GM12878 (cell line): ENCODE results near the gene DYNC1LI1. TPM values are rescaled to one million over a fixed set of nuclear protein-coding genes. Genes with fewer than 3 reads are reported as not detected.
A peak's percentile ranks its signal among the peaks of the same experiment; 100 is the strongest.

Experiments used
- ATAC-seq: fragments of 200-7000 bp; cut with Tn5 transposase; 3 replicates; pipeline ENCODE4 v1.9.1; 2020; ENCODE audit warnings: mild to moderate bottlenecking, moderate library complexity
- BruUV-seq: library from RNA; stranded (reverse); fragments of 400-500 nt; replicated peaks from 2 replicates; lab custom pipeline; 2021; lab: Mats Ljungman, UMichigan
- CTCF ChIA-PET: fragments of 300-600 bp; sonication (Branson Sonifier 250); formaldehyde crosslinking; extraction: SDS; loops from one replicate; lab custom pipeline; 2021; ENCODE audit warnings: inconsistent platforms; lab: Yijun Ruan, JAX
- POLR2A ChIA-PET: fragments of 350-600 bp; formaldehyde crosslinking; extraction: SDS; loops from one replicate; lab custom pipeline; 2021; ENCODE audit warnings: inconsistent platforms; lab: Charles Lee
- RAD21 ChIA-PET: fragments of 300-600 bp; sonication (Branson Sonifier 250); formaldehyde crosslinking; loops from one replicate; lab custom pipeline; 2023; ENCODE audit warnings: antibody characterized with exemption; ENCODE audit not compliant: unreplicated experiment; lab: Charles Lee
- SMC1A ChIA-PET: fragments of 300-600 bp; sonication (Branson Sonifier 250); formaldehyde crosslinking; loops from one replicate; lab custom pipeline; 2023; ENCODE audit not compliant: unreplicated experiment, uncharacterized antibody; lab: Charles Lee
- DNase-seq: peaks from one replicate; pipeline ENCODE4 v3.0.0-alpha.2; 2011; ENCODE audit warnings: low read depth, low spot score
- FAIRE-seq: peaks from 3 replicates; lab custom pipeline; 2011; peaks lifted over from hg19 to GRCh38; lab: Jason Lieb, UNC
- H2AFZ ChIP-seq: 2 replicates; pipeline ENCODE4 v1.6.0; 2011; ENCODE audit warnings: low read depth, low read length, control low read depth; ENCODE audit not compliant: control insufficient read depth
- H3K27ac ChIP-seq: 2 replicates; pipeline ENCODE4 v1.5.1; 2011; ENCODE audit warnings: control low read depth; ENCODE audit not compliant: control insufficient read depth, insufficient read depth
- H3K27me3 ChIP-seq, 2 experiments: replicated peaks in 1 of 2; 2 replicates each; pipeline versions ENCODE4 v1.6.0 to v1.6.1; 2011; ENCODE audit warnings: low read length in 1 of 2; ENCODE audit not compliant: control insufficient read depth in 2 of 2, insufficient read depth in 2 of 2
- H3K36me3 ChIP-seq, 2 experiments: 2 replicates each; pipeline ENCODE4 v1.5.1; 2011; ENCODE audit warnings: low read length in 1 of 2; ENCODE audit not compliant: control insufficient read depth in 2 of 2, insufficient read depth in 2 of 2
- H3K4me1 ChIP-seq: 2 replicates; pipeline ENCODE4 v1.6.1; 2011; ENCODE audit warnings: mild to moderate bottlenecking, low read length, moderate library complexity, mixed read lengths; ENCODE audit not compliant: control insufficient read depth, insufficient read depth
- H3K4me2 ChIP-seq: 2 replicates; pipeline ENCODE4 v1.6.0; 2011; ENCODE audit warnings: control low read depth; ENCODE audit not compliant: control insufficient read depth, insufficient read depth
- H3K4me3 ChIP-seq: fragments of 200-600 bp; sonication (generic); 2 replicates; pipeline ENCODE4 v1.5.1; 2016
- H3K79me2 ChIP-seq: 2 replicates; pipeline ENCODE4 v1.6.0; 2011; ENCODE audit warnings: low read length; ENCODE audit not compliant: control insufficient read depth, insufficient read depth
- H3K9ac ChIP-seq: 2 replicates; pipeline ENCODE4 v1.8.0; 2011; ENCODE audit warnings: low read length, control low read depth, mixed read lengths; ENCODE audit not compliant: control insufficient read depth, insufficient read depth
- H3K9me3 ChIP-seq: replicated peaks from 3 replicates; pipeline ENCODE4 v1.5.1; 2011; ENCODE audit warnings: mild to moderate bottlenecking, low read length; ENCODE audit not compliant: control insufficient read depth, insufficient read depth
- H4K20me1 ChIP-seq: 2 replicates; pipeline ENCODE4 v1.6.0; 2011; ENCODE audit not compliant: control insufficient read depth, insufficient read depth
- ATF7 ChIP-seq: fragments of 450-650 bp; IDR thresholded peaks from 2 replicates; pipeline ENCODE4 v1.6.1; 2016; ENCODE audit warnings: low read depth, mild to moderate bottlenecking
- CREB1 ChIP-seq: IDR thresholded peaks from 2 replicates; pipeline ENCODE4 v1.6.1; 2012; ENCODE audit warnings: low read depth, mild to moderate bottlenecking, inconsistent platforms
- NR2C2 ChIP-seq: IDR thresholded peaks from 2 replicates; pipeline ENCODE4 v1.6.1; 2011; ENCODE audit warnings: borderline replicate concordance, low read depth; ENCODE audit not compliant: control insufficient read depth, insufficient read length
- PRDM15 ChIP-seq: fragments of 450-650 bp; formaldehyde crosslinking; IDR thresholded peaks from 2 replicates; pipeline ENCODE4 v1.4.0; 2020; ENCODE audit warnings: mild to moderate bottlenecking, moderate library complexity
- SKIL ChIP-seq: fragments of 450-650 bp; IDR thresholded peaks from 2 replicates; pipeline ENCODE4 v1.6.1; 2017; ENCODE audit warnings: mild to moderate bottlenecking, low read depth, inconsistent platforms; ENCODE audit not compliant: poor library complexity, severe bottlenecking
- ZNF384 ChIP-seq: IDR thresholded peaks from 2 replicates; pipeline ENCODE4 v1.6.1; 2012; ENCODE audit warnings: low read depth, mild to moderate bottlenecking, low read length, improper control_type of control experiment, borderline replicate concordance
- ZNF622 ChIP-seq: fragments of 450-650 bp; IDR thresholded peaks from 2 replicates; pipeline ENCODE4 v1.6.1; 2017; ENCODE audit warnings: mild to moderate bottlenecking, inconsistent platforms
- ZZZ3 ChIP-seq: IDR thresholded peaks from 2 replicates; pipeline ENCODE4 v1.6.1; 2011; ENCODE audit warnings: low read depth; ENCODE audit not compliant: control insufficient read depth, insufficient read length
- WGBS: methylation state at CpG from one replicate; pipeline ENCODE4 v1.1.6; 2016; ENCODE audit warnings: low lambda C conversion rate; ENCODE audit not compliant: insufficient replicate concordance, insufficient coverage; ENCODE audit errors: missing lambda C conversion rate; 5-methylcytosine and 5-hydroxymethylcytosine counted together
- in situ Hi-C: fragments of 300-500 bp; cut with MboI; formaldehyde crosslinking; loops from 9 replicates; pipeline ENCODE4 v1.14.3; 2018; ENCODE audit warnings: mixed read lengths
- intact Hi-C: fragments of 100-400 bp; cut with micrococcal nuclease; formaldehyde crosslinking; loops from one replicate; pipeline ENCODE4 v1.14.2; 2022; ENCODE audit not compliant: unreplicated experiment
- polyA plus RNA-seq, 11 experiments: library from polyadenylated mRNA; depleted of rRNA in 4 of 11; unstranded in 6 of 11; stranded (reverse) in 5 of 11; fragments of >200 nt; fragmentation: Nextera tagmentation in 4 of 11; fragmentation: Illumina TruSeq in 1 of 11; extraction: Ambion mirVana in 4 of 11; extraction: Trizol in 1 of 11; gene quantifications; 1 replicate in 1 of 11; 2 replicates in 10 of 11; pipeline versions ENCODE4 v1.2.1 to v1.2.3, GENCODE V29; 2011 to 2016; ENCODE audit warnings: inconsistent platforms in 2 of 11, missing spikeins in 2 of 11, low read depth in 1 of 11
- total RNA-seq, 4 experiments: library from RNA; depleted of rRNA in 3 of 4; stranded (reverse); fragments of >200 nt in 3 of 4; fragmentation: Illumina TruSeq in 1 of 4; extraction: Trizol in 1 of 4; gene quantifications; 2 replicates each; pipeline versions ENCODE4 v1.2.1 to v1.2.3, GENCODE V29; 2013 to 2021
- TF ChIP-seq, protein P1 (sequence below): fragments of 450-650 bp; IDR thresholded peaks from 2 replicates; pipeline ENCODE4 v1.6.1; 2017; ENCODE audit warnings: low read depth, mild to moderate bottlenecking, moderate library complexity

The DYNC1LI1 gene
- total and polyA plus RNA-seq, 10 of the 15 experiments (the other 5 are each of a cell fraction or from before 2014, with no cell fraction given) = 11.5 to 51.7 (median 32.0) TPM

DNA sequence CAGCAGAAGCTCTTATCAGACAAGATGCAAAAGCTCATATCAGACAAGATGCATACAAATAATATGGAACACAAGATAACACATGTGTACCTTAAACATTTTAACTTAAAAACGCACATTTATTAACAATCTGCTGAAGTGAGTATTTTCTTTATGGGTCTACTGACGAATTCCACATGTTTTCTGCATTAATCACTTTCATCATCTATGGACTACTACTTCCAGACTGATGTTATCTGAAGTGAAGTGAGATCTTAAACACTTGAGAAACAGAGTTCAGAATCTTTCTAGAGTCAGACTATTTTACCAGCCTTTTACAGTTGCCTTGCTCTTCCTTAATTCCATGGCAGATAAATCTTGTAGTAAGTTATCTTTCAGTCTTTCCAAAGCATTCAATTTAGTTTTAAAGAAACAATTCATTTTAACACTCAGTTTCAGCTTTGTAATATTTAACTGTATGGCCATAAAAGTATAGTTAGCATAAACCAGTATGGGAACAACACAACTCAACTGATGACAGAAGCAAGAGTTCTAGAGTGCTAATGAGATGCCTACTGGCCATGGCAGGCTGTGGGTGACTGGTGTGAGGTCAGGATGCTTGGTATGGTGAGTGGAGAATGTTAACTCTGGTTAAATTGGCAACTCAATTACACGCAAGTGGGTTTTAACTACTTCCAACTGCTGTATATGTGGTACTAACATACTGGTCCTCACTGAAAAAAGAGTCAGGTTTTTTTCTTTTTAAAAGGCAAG is 77.8 kb downstream of the DYNC1LI1 start:
- POLR2A ChIA-PET = interaction anchor here (0.6 to 2.0 kb wide), 6 partner anchors 11 to 962 kb away, joined by 3 to 4 read pairs (median 4); no protein-coding TSS in a partner anchor
- no peak overlapping the region; the same call in none of the 2 replicates for H3K4me2 ChIP-seq
- WGBS = 73% methylated on average over 3 of the region's 3 CpGs
- TF ChIP-seq ZNF622 (no peak), PRDM15 (CRISPR knock-in tag) (no peak), NR2C2 (no peak), ATF7 (no peak), ZNF384 (no peak), CREB1 (no peak), ZZZ3 (no peak), SKIL (no peak)
- TF ChIP-seq, protein P1, sequence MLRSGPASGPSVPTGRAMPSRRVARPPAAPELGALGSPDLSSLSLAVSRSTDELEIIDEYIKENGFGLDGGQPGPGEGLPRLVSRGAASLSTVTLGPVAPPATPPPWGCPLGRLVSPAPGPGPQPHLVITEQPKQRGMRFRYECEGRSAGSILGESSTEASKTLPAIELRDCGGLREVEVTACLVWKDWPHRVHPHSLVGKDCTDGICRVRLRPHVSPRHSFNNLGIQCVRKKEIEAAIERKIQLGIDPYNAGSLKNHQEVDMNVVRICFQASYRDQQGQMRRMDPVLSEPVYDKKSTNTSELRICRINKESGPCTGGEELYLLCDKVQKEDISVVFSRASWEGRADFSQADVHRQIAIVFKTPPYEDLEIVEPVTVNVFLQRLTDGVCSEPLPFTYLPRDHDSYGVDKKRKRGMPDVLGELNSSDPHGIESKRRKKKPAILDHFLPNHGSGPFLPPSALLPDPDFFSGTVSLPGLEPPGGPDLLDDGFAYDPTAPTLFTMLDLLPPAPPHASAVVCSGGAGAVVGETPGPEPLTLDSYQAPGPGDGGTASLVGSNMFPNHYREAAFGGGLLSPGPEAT = no peak

More for the DNA sequence above, 77.8 kb downstream of the DYNC1LI1 start:
- Histone ChIP-seq H4K20me1 (no peaks in the 10 kb centered on the region), H3K4me3 (no peak overlapping the region), H3K36me3 (no peaks in the 10 kb centered on the region), H3K79me2 (peaks cover 5% of the 10 kb centered on the region), H2AFZ (no peak overlapping the region), H3K27me3 (no peaks in the 10 kb centered on the region), H3K27ac (no peak overlapping the region), H3K9me3 (no peaks in the 10 kb centered on the region), H3K9ac (no peak overlapping the region), H3K4me1 (peaks cover 21% of the 10 kb centered on the region)
- ATAC-seq (peak; percentile 64), DNase-seq (no peak), FAIRE-seq (no peak)
- ChIA-PET CTCF (interaction anchor here (0.9 to 5.0 kb wide), 5 partner anchors 9 to 118 kb away, joined by 3 to 26 read pairs (median 10); partner anchors contain the start of gene CMTM6), RAD21 (interaction anchor here (0.7 to 1.7 kb wide), 6 partner anchors 9 to 73 kb away, joined by 3 to 7 read pairs (median 4); partner anchors contain the start of gene CMTM6), SMC1A (interaction anchor here (0.8 to 2.6 kb wide), 12 partner anchors 9 to 123 kb away, joined by 3 to 18 read pairs (median 6); no protein-coding TSS in a partner anchor)
- in situ Hi-C loops (no loop called here), intact Hi-C loops (loop anchor here (2.0 kb wide), 1 partner anchor 24 kb away; no protein-coding TSS in a partner anchor)
- BruUV-seq = no TSS peak
